Stimulated activated naive B cell treated with anti-CD40 and anti-IgM and Interleukin-4, amounts not matched to agents 10 μg/mL and 1 μg/mL and 100 μg/mL, for 72 hours (primary cell): Measurements from ENCODE around the gene CRADD.

ENCODE experiments used
- ATAC-seq, 2 donors: fragments of 150-1000 bp; cut with Tn5 transposase; replicated peaks; 2 replicates each; pipeline ENCODE4 v1.10.0; 2021; ENCODE audit warnings: moderate library complexity in 1 of 2
- DNase-seq: peaks from one replicate; pipeline ENCODE4 v3.0.0; 2021
- H3K27ac Mint-ChIP-seq: one replicate; pipeline ENCODE4 v1.8.0; 2022; ENCODE audit warnings: mild to moderate bottlenecking, mixed read lengths
- H3K27me3 Mint-ChIP-seq, 2 donors: one replicate each; pipeline ENCODE4 v1.8.0; 2022; ENCODE audit warnings: mixed read lengths in 2 of 2
- H3K36me3 Mint-ChIP-seq, 2 donors: one replicate each; pipeline ENCODE4 v1.8.0; 2022; ENCODE audit warnings: mixed read lengths in 2 of 2, mild to moderate bottlenecking in 1 of 2
- H3K4me1 Mint-ChIP-seq, 2 donors: one replicate each; pipeline ENCODE4 v1.8.0; 2022; ENCODE audit warnings: mixed read lengths in 2 of 2, mild to moderate bottlenecking in 1 of 2
- H3K4me3 Mint-ChIP-seq, 2 donors: one replicate each; pipeline ENCODE4 v1.8.0; 2022; ENCODE audit warnings: mild to moderate bottlenecking in 2 of 2, mixed read lengths in 2 of 2, moderate library complexity in 1 of 2
- H3K9me3 Mint-ChIP-seq, 2 donors: one replicate each; pipeline ENCODE4 v1.8.0; 2022; ENCODE audit warnings: mixed read lengths in 2 of 2, mild to moderate bottlenecking in 1 of 2

Gene CRADD

GRCh38 chr12:93848523-93849101 is 171.4 kb downstream of the CRADD start:
- Mint-ChIP-seq H3K36me3 (peaks cover 2 to 18% of the 10 kb centered on the region in 2 donors), H3K27me3 (no peaks in the 10 kb centered on the region), H3K4me1 (peaks cover 24 to 38% of the 10 kb centered on the region in 2 donors), H3K27ac (peak overlapping the region; percentile 90), H3K9me3 (peaks cover 5 to 6% of the 10 kb centered on the region in 2 donors), H3K4me3 (peak overlapping the region; percentile 7 to 37)
- DNase-seq, result peak; percentile 15
- peak; percentile 51 to 57 for ATAC-seq

DNA sequence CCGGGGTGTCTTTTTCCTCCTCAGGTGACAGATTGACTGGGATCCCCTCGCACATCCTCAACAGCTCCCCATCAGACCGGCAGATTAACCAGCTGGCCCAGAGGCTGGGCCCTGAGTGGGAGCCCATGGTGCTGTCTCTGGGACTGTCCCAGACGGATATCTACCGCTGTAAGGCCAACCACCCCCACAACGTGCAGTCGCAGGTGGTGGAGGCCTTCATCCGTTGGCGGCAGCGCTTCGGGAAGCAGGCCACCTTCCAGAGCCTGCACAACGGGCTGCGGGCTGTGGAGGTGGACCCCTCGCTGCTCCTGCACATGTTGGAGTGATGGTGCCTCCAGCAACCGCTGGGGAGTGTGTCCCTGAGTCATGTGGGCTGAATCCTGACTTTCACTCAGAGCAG is 172.8 kb downstream of the CRADD start:
- peaks cover 5 to 6% of the 10 kb centered on the region in 2 donors for H3K9me3 Mint-ChIP-seq
- DNase-seq, result no peak
- no peak for ATAC-seq
- peaks cover 2 to 22% of the 10 kb centered on the region in 2 donors for H3K36me3 Mint-ChIP-seq
- H3K27ac Mint-ChIP-seq, result no peak overlapping the region
- H3K4me1 Mint-ChIP-seq, result peaks cover 24 to 38% of the 10 kb centered on the region in 2 donors
- H3K27me3 Mint-ChIP-seq, result no peaks in the 10 kb centered on the region
- no peak overlapping the region for H3K4me3 Mint-ChIP-seq

GRCh38 chr12:93850481-93851256 is 173.5 kb downstream of the CRADD start:
- peaks cover 5 to 6% of the 10 kb centered on the region in 2 donors for H3K9me3 Mint-ChIP-seq
- H3K4me3 Mint-ChIP-seq, result no peak overlapping the region
- no peak overlapping the region for H3K27ac Mint-ChIP-seq
- H3K4me1 Mint-ChIP-seq, result peaks cover 24 to 38% of the 10 kb centered on the region in 2 donors
- H3K27me3 Mint-ChIP-seq, result no peaks in the 10 kb centered on the region
- no peak for ATAC-seq
- H3K36me3 Mint-ChIP-seq, result peaks cover 2 to 22% of the 10 kb centered on the region in 2 donors
- DNase-seq, result no peak

DNA sequence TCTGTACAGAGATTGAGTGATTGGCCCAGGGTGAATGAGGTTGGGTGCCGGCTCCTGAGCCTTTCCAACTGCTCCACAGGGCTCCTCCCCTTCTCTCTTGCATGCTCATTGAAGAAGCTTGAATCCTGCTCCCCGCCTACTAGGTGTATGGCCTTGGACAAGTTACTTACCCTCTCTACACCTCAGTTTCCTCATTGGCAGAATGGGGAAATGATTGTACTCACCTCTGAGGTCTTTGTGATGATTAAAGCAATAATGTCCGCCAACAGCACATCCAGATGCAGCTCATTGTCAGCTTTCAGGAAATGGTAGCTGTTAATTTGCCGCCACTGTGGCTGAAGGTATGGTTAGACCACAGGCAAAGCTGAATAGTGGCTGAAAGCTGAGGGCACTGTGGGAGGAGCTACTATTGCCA is 174.1 kb downstream of the CRADD start:
- Mint-ChIP-seq H3K4me3 (no peak overlapping the region), H3K27me3 (no peaks in the 10 kb centered on the region), H3K9me3 (peaks cover 5 to 6% of the 10 kb centered on the region in 2 donors), H3K36me3 (peaks cover 2 to 21% of the 10 kb centered on the region in 2 donors), H3K27ac (no peak overlapping the region), H3K4me1 (peaks cover 24 to 36% of the 10 kb centered on the region in 2 donors)
- no peak for DNase-seq
- no peak for ATAC-seq

DNA sequence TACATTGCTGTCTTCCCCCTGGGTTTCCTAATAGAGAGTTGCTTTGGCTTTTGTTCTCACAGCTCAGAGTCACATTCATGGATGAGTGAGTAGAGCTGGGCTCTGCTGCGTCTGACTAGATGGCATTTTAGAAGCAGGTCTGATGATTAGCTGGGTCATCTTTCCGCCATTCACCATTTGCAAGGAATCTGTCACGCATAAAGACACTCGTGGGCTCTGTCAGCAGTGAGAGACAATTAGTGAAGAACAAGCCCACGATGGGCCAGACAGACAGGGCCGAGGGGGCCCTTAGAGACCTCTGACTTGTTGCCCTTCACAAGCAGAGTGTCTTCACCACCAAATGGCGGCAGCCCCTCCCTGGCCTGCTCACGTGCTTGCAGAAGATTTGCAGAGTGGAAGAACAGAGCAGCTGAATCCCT is 175.0 kb downstream of the CRADD start:
- no peak for ATAC-seq
- no peak for DNase-seq
- Mint-ChIP-seq H3K4me1 (peaks cover 16 to 27% of the 10 kb centered on the region in 2 donors), H3K4me3 (no peak overlapping the region), H3K27ac (no peak overlapping the region), H3K27me3 (no peaks in the 10 kb centered on the region), H3K36me3 (peaks cover 2 to 18% of the 10 kb centered on the region in 2 donors), H3K9me3 (peaks cover 5 to 6% of the 10 kb centered on the region in 2 donors)

DNA sequence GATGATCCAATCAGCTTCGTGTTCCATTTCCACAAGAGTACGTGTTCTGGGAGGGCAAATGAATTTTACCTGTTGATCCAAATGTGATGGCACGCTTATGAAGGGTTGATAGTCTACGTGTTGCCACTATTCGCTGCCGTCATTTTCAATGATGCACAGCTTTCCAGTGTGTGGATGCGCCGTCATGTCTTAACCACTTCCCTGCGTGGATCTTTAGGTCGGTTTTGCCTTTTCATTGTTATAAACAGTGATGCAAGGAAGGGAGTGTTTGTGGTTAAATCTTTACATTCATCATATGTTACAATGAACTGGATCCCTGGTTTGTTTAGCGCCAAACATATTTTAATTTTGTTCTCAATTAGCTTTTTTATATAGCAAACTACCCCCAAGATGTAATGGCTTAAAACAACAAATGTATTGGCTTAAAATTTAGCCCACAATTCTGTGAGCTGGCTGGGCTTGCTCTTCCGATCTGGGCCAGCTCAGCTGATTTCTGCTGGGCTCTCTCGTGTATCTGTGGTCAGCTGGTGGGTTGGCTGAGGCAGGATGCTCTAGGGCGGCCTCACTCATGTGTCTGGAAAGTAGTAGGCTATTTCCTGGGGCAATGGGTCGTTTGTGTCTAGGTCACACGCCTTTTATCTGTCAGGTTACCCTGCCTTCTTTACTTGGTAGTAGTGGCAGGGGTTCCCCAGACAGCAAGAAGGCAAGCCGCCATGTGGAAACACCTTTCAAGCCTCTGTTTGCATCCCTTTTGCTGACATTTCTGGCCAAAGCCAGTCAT is 176.7 kb downstream of the CRADD start:
- Mint-ChIP-seq H3K9me3 (peaks cover under 1 to 1% of the 10 kb centered on the region in 2 donors), H3K27ac (no peak overlapping the region), H3K27me3 (no peaks in the 10 kb centered on the region), H3K4me3 (no peak overlapping the region), H3K4me1 (peaks cover 2 to 10% of the 10 kb centered on the region in 2 donors), H3K36me3 (peaks cover 0 to 12% of the 10 kb centered on the region in 2 donors)
- no peak for DNase-seq
- no peak for ATAC-seq

GRCh38 chr12:93855261-93855660 is 178.1 kb downstream of the CRADD start:
- ATAC-seq, result peak in 1 of 2 donors; percentile 38
- H3K27ac Mint-ChIP-seq, result no peak overlapping the region
- peaks cover 0 to 8% of the 10 kb centered on the region in 2 donors for H3K36me3 Mint-ChIP-seq
- no peaks in the 10 kb centered on the region for H3K9me3 Mint-ChIP-seq
- DNase-seq, result no peak
- no peak overlapping the region for H3K4me3 Mint-ChIP-seq
- no peaks in the 10 kb centered on the region for H3K27me3 Mint-ChIP-seq
- peaks cover 0 to 5% of the 10 kb centered on the region in 2 donors for H3K4me1 Mint-ChIP-seq

DNA sequence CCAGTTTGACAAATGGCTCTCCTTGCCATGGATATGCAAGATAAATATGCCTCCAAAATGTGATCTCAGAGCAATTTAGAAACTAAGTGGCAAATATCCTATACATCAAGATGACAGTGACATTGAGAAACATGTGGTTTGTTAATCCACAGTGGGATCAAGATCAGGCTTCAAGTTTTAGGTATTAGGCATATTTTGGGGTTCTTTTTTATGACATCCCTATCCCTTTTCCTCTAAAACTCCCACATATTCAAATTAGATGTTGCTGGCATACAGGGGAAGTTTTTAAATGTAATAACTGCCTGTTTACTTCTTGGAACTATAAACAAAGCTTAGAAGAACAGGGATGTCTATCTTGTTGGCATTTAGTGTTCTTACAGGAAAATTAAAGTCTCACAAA is 179.4 kb downstream of the CRADD start:
- Mint-ChIP-seq H3K27me3 (no peaks in the 10 kb centered on the region), H3K4me1 (peaks cover 0 to 4% of the 10 kb centered on the region in 2 donors), H3K27ac (no peak overlapping the region), H3K9me3 (no peaks in the 10 kb centered on the region), H3K4me3 (no peak overlapping the region), H3K36me3 (peaks cover 3 to 16% of the 10 kb centered on the region in 2 donors)
- ATAC-seq (no peak), DNase-seq (no peak)

GRCh38 chr12:93857279-93857938 is 180.2 kb downstream of the CRADD start:
- Mint-ChIP-seq H3K27me3 (no peaks in the 10 kb centered on the region), H3K9me3 (peaks cover 3 to 4% of the 10 kb centered on the region in 2 donors), H3K4me1 (peaks cover 4% of the 10 kb centered on the region in 2 donors), H3K4me3 (no peak overlapping the region), H3K36me3 (peaks cover 8 to 20% of the 10 kb centered on the region in 2 donors), H3K27ac (no peak overlapping the region)
- ATAC-seq (no peak), DNase-seq (no peak)

DNA sequence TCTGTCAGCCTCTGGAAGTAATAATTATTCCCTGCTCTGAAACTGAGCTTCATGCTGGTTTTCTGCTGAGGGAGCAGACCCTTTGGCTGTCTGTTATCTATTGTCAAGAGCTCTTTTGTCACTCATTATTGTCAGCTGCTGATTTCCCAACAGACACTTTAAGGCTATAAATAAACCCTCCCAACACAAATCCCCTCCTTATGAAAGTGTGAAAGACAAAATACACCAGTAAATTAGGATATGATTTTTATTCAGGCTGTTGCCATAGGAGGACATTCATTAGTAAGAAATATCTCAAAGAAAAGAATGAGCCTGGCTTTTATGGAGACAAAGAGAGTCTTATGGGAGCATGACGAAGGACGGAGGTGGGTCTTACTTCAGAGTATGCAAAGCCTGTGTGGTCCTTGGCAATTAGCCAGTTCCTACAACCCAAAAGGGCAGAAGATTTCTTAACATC is 180.8 kb downstream of the CRADD start:
- peaks cover 8 to 21% of the 10 kb centered on the region in 2 donors for H3K36me3 Mint-ChIP-seq
- H3K4me1 Mint-ChIP-seq, result peaks cover 4 to 6% of the 10 kb centered on the region in 2 donors
- H3K27ac Mint-ChIP-seq, result no peak overlapping the region
- ATAC-seq (no peak), DNase-seq (no peak)
- H3K4me3 Mint-ChIP-seq, result no peak overlapping the region
- peaks cover 3 to 4% of the 10 kb centered on the region in 2 donors for H3K9me3 Mint-ChIP-seq
- no peaks in the 10 kb centered on the region for H3K27me3 Mint-ChIP-seq

DNA sequence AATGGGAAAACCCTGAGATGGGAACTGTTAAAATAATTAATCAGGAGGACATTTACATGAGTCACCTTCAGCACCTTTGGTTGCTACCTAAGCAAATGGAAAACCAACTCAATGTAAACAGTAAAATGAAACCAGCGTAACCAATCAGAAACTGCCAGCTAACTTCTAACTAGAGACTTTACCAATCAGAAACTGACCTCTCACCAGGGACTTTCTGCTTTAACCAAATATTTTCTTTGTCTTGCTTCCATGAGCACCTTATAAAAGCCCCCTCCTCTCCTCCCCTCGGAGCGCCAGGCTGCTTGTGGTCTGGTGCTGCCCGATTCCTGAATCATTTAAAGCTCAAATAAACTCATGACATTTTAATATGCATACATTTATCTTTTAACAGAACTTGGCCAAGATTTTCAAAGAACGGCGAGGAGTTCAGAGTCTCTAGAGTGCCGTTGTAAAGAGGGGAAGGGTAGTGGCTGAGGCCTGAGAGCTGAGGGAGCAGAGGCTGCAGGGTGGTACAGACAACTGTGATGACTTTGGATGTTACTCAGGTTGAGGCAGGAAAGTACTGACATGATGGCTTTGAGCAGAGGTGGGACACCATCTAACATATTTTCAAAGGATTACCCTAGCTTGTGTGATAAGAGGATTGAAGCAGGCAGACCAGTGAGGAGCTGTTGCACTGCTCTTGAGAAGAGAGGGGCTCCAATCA is 183.6 kb downstream of the CRADD start:
- peaks cover 4 to 6% of the 10 kb centered on the region in 2 donors for H3K4me1 Mint-ChIP-seq
- peaks cover 10 to 24% of the 10 kb centered on the region in 2 donors for H3K36me3 Mint-ChIP-seq
- no peaks in the 10 kb centered on the region for H3K27me3 Mint-ChIP-seq
- ATAC-seq (no peak), DNase-seq (no peak)
- H3K4me3 Mint-ChIP-seq, result no peak overlapping the region
- peaks cover 4 to 5% of the 10 kb centered on the region in 2 donors for H3K9me3 Mint-ChIP-seq
- H3K27ac Mint-ChIP-seq, result peak overlapping the region; percentile 33

DNA sequence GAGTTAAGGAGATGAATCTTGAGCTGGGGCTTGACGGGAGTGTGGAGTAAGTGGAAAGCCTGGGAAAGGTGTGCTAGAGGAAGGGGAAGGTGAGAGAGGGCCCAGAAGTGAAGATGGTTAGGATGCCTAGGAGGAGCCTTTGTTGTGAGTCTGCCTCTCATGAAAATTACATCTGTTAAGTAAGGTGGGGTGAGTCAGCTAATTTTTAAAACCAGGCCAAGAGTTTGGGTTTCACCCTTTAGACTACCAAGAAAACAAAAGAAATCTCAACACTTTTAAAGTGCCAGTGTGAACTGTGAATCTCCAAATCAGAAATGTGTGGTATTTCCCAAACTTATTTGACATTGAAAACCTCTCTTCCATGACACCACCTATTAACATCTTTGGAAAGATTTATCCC is 185.2 kb downstream of the CRADD start:
- Mint-ChIP-seq H3K27me3 (no peaks in the 10 kb centered on the region), H3K36me3 (peaks cover 17 to 37% of the 10 kb centered on the region in 2 donors), H3K27ac (no peak overlapping the region), H3K4me3 (no peak overlapping the region), H3K9me3 (peaks cover 11 to 14% of the 10 kb centered on the region in 2 donors), H3K4me1 (peaks cover 4 to 6% of the 10 kb centered on the region in 2 donors)
- ATAC-seq, result no peak
- no peak for DNase-seq

DNA sequence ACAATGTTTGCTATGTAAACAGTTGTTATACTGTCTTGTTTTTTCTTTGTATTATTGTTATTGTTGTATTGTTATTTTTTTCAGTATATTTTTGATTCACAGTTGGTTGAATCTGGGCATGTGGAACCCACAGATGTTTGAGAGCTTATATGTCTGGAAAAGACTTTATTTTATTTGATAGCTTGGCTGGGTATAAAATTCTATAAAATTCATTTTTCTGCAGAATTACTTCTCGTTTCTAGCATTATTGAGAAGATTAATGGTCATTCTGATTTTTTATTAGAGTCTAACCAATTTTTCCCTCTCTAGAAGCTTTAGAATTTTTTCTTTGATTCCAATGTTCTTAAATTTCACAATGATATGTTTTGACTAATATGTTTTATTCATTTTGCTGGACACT is 188.6 kb downstream of the CRADD start:
- DNase-seq (no peak), ATAC-seq (no peak)
- no peak overlapping the region for H3K27ac Mint-ChIP-seq
- H3K36me3 Mint-ChIP-seq, result peaks cover 31 to 34% of the 10 kb centered on the region in 2 donors
- H3K27me3 Mint-ChIP-seq, result no peaks in the 10 kb centered on the region
- peaks cover 4 to 6% of the 10 kb centered on the region in 2 donors for H3K4me1 Mint-ChIP-seq
- no peak overlapping the region for H3K4me3 Mint-ChIP-seq
- peaks cover 32 to 34% of the 10 kb centered on the region in 2 donors for H3K9me3 Mint-ChIP-seq
